Central memory CD4-positive, alpha-beta T cell (primary cell): ENCODE measurements around the gene DALRD3.

ENCODE experiments used
- DNase-seq: peaks from one replicate; pipeline ENCODE4 v3.0.0; 2022

Gene DALRD3

DNA sequence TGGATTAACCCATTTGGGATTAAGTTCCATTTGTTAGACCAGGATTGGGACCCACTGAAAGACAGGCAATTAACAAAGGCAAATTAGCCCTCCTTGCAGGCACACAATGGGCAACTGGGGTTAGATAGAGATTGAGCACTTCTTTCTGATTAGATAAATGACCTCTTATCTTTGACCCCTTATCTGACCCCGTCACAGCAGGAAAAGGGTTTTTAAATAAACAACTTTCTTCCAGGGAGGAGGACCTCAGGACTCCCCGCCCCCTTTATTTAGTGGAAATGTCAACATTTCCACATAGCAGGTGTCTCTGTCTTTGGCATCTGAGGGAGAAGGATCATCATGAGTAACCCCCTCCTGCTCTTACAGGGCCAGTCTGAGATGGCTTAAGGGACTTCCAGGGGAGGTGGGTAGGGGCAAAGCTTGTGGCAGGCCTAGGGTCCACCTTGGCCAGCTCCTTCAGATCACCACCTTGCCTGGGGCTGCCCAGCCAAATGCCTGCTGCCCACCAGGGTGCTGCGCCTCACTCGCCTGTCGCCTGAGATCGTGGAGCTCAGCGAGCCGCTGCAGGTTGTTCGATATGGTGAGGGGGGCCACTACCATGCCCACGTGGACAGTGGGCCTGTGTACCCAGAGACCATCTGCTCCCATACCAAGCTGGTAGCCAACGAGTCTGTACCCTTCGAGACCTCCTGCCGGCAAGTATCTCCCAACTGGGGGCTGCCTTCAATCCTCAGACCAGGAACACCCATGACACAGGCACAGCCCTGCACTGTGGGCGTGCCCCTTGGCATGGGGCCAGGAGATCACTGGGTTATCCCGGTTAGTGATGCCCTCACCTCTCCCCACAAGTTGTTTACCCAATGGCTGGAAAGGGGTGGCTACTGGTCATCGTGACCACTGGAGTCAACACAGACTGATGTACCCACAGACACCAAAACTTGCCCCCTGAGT is 13.8 kb downstream of the DALRD3 start:
- DNase-seq = no peak

DNA sequence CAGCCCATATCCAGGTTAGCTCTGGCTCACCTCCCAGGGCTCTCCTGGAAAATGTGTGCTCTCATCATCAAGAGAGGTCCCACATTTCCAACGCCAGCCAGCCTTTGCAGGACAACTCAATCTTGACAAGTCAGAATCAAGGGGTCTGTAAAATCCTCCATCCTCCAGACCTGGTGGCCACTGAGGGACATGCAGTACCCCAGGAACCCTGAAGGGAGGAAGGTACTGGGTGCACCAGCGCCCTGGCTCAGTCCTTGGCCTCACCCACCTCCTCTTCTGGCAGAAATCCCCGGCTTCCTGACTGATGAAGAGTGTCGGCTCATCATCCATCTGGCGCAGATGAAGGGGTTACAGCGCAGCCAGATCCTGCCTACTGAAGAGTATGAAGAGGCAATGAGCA is 17.2 kb downstream of the DALRD3 start:
- DNase-seq = no peak

DNA sequence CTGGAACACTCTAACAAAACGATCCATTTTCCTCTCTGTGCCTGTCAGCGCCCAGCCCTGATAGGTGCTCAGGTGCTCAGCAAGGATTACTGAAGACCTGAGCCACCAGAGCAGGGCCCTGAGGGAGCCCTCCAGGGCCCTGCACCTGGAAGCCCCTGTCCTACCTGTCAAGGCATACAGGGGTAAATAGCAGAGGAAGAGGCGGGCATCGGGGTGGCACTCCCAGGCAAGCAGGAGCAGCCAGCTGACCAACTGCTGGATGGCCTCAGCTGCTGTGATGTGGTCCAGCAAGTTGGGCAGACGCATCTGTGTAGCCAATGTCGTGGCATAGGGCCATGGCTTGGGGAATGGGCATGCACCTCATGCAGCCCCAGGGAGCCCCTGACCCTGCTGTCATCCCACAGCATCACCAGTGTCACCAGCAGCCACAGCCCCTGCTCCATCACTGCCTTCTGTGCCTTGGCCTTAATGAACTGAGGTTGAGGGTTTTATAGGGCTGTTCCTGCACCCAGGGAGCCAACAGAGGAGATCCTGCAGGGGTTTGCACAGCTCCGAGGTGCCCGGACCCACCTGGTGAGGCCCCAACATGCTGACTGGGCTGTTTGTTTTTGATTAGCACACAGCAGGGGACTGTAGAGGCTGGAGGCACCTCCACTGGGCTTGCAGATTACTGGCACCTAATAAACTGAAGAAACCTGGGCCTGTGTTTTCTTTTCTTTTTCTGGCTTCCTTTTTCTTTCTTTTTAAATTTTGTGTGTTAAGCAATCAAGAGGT is 19.1 kb downstream of the DALRD3 start:
- no peak for DNase-seq

DNA sequence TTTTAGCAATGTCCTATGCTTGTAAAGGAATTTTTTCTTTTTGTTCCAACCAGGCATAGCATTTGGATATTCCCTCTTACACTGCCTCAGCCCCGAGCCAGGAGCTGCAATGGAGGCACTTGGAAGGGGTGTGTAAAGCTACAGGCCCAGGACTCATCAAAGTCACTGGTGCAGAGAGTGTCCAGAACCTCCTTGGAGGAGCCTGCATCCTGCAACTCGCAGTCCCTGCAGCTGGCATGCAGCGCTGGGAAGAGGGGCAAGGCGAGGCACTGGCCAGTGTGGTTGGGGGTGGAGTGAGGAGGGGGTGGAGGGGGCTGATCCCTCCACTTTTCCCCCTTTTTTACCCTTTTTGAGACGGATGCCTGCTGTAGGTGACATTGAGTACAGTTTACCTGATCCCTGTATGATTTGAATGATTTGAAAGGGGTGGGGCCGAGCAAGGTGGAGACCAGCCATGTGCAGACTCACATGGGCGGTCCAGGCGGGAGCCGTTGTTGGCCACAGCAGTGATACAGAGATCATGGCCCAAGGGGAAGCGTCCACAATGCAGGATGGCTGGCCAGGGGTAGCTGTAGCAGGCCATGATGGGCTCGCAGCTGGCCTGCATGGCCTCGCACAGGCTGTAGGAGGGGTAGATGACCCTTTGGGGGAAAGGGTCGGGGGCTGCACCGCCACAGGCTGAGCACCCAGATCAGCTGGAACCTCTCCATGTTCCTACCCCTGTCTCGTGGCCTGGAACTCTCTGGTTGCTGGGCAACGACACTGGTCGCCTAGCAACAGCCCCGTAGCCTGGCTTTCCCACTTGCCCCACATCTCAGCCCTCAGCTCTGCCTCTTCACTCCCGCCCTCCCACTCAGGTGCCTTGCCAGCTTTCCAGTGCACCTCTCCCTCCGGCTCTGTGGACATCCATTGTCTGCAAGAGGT is 20.4 kb downstream of the DALRD3 start:
- DNase-seq = no peak

DNA sequence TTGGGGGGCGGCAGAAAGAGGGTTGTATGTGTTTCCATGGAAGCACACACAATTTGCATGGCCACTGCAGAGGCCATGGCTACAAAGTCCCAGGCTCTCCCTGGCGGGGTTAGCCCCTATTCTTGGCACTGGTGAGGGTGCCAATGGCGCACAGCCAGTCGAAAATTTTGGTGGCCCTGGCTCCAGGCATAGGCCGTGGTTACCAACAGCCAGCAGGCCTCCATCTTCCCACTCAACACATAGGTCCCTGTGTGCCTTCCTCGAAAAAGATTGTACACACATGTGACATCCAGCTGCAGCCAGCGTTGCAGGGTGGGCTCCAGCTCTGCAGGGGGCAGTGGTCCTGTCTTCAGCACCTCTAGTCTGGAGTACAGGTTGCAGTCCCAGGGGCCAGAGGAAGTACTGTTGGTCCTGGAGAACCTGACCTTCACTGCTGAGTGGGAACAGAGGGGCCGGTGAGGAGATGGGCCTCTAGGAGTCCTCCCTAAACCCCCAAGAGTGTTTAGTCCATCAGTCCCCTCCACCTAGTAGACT is 21.2 kb downstream of the DALRD3 start:
- no peak for DNase-seq

DNA sequence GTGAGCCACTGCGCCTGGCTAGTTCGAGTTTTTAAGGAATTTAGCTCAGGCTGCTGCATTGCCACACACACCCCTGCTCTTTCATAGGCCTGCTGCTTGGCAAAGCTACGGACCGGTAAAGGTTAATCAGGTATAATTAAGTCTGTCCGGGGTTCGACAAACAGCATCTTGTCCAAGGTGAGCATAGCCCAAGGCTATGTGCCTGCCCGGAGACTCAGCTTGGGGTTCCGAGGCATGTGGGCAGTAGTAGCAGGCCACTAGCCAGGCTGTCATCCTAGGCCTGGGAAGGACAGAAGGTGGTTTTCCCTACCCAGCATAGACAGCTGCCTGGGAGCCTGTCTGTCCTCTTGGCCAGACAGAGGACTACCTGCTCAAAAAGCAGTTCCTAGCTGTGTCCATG is 21.7 kb downstream of the DALRD3 start:
- no peak for DNase-seq

DNA sequence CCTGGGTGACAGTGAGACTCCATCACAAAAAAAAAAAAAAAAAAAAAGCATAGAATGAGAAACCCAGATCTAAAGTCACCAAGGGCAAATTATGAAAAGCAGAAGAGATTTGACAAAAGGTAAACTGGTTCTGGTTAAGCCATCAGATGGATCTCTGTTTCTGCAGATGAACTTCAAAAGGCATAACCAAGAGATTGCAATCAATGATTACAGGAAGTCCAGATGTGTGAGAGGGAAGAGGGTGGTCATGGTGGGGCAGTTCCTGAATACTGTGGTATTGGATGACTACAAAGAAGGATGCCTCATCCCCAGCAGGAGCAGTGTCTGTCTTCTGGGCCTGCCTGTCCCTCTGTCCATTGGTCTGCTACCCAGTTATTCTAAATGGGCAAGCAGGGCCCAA is 24.5 kb downstream of the DALRD3 start:
- DNase-seq = no peak

DNA sequence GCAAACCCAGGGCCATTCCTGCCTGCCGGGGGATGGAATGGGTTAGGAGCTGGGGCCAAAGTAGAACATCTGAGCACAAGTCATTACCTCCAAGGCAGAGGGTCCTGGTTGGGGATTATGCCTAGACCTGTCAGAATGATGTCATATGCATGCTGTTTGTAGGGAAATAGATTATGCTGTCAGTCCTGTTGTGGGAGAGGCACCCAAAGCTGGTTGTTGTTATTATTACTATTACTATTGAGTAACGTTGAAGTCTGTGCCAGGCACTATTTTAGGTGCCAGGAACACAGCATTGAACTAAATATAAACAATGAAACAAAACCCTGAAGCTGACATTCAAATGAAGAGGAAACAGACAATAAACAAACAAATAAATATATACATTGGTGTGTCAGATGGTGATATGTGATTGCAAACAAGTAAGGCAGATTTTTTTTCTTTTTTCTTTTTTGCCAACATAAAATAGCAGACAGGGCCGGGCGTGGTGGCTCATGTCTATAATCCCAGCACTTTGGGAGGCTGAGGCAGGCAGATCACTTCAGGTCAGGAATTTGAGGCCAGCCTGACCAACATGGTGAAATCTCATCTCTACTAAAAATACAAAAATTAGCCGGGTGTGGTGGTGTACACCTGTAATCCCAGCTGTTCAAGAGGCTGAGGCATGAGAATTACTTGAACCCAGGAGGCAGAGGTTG is 26.4 kb downstream of the DALRD3 start:
- no peak for DNase-seq

DNA sequence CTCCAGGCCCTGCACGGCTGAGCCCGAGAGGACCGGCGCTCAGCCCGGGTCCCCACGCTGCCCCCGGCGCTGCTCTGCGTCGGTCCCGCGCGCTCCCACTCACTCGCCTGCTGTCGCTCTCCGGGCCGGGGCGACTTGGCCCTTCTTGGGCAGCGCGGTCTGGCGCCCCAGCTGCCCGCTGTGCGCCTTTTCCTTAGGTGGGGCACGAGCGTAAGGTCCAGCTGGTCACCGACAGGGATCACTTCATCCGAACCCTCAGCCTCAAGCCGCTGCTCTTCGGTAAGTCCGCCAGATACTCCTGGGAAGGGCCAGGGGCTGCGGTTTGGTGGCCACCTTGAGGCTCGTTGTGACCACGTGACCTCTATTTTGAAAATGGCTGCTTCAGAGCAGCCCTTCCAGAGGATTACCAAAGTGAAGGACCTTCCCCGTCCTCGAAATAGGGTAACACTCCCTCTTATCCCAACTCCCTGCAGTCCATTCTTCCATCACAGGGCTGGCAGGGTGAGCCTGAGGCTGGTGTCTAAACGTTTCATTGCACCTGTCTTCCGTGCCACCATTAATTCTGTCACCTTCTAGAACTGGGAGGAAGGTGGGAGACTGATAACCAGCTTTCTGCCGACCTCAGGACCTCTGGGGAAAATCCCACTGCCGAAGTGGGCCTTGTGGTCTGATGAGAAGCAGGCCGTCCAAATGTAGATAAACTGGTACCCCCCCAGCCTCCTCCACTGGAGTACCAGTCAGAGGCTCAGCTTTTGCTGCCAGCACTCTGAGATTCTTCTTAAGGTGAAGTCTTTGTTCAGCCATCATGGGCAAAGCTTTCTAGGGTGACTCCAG is 27.5 kb downstream of the DALRD3 start:
- DNase-seq = peak; percentile 21

DNA sequence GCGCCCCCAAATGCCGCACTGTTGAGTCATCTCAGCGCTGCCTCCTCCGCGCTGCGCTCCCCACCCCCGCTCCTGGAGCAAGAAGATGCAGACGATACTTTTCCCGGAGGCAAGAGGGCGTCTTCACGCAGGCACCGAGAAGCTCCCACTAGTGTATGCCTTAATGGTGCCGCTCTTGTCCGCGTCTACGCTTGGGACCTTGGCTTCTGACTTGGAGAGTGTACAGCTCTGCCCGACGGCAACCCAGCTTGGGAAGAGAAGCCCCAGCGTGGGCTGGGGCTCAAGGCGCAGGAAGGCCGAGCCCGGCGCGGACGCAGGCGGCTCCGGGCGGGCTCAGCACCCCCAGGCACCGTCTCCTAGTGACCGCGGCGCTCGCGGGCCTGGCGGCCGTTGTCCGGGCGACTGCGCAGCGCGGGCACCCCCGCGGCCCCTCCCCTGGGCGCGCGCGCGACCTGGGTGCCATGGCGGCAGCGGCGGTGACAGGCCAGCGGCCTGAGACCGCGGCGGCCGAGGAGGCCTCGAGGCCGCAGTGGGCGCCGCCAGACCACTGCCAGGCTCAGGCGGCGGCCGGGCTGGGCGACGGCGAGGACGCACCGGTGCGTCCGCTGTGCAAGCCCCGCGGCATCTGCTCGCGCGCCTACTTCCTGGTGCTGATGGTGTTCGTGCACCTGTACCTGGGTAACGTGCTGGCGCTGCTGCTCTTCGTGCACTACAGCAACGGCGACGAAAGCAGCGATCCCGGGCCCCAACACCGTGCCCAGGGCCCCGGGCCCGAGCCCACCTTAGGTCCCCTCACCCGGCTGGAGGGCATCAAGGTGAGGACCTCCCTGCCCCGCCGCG is 28.4 kb downstream of the DALRD3 start, which contains the start of gene P4HTM:
P4HTM (plus strand) TSS at position 446 of the 840 bp plus-strand sequence; CDS start at position 462, 16 bp downstream.
- peak; percentile 54 for DNase-seq

DNA sequence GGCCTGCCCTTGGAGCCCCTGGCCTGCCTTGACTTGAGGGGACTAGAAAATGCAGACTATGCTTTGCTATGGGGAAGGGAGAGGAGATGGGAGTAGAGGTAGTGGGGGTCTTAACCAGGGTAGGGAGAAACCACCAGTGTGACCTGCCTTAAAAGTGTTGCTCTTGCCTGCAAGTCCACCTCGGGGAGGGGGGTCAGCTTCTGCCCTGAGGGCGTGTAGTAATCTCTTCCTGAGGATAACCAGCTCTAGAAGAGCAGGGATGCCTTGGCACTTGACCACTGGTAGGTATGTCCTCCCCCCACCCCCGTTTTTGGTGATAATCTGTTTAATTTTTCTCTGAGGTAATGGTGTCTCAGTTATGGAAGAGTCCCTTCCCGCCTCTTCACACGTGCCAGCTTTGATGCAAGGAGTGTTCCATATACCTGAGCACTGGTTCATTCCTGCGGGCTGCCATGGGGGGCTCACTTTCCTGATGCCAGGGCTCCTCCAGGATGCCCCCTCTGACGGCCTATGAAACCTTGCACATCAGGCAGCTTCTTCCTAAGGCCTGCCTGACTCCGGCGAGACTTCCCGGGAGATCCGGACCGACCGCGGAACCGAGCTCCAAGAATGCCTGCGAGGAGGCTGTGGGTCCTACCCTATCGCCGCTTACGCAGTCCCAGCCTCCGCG is 29.1 kb downstream of the DALRD3 start:
- DNase-seq = no peak

DNA sequence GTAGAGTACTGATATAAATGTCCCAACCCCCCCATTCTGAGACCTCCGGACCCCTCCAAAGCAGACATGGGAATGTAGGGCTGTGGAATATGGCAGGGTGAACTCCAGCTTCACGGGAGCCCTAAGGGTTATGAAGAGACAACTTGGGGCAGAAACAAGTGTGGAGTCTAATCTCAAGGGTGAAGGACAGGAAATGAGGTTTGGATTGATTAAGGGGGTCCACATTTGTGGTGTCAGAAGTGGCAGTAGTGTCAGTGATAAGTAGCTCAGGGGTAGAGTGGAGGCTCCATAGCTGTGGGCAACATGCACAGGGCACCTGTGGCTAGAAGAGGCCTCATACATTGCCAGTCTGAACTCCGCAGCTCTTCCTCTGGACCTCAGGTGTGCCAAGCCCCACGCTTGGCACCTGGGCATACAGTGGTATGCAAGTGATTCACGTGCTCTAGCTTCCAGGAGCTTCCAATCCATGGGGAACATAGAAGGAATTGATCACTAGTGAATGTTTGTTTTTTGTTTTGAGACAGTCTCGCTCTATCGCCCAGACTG is 32.5 kb downstream of the DALRD3 start:
- DNase-seq = no peak

DNA sequence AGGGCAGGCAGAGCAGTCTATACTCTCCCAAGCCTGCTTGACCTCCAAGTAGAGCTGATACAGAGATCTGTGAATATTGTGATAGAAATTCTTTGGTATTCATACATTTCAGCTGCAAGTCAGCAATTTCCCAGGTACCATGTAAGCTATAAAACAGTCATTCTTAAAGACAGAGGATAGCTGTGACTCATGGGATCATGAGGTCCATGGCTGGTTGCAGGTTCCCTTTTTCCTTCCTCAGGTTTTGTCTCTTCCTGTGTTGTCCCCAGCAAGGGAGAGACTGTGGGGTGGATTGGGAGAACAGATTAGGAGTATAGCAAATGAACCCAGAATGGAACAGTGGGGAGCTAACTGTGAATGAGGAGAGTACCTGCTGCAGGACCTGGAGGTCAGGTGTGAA is 33.7 kb downstream of the DALRD3 start:
- DNase-seq = no peak

DNA sequence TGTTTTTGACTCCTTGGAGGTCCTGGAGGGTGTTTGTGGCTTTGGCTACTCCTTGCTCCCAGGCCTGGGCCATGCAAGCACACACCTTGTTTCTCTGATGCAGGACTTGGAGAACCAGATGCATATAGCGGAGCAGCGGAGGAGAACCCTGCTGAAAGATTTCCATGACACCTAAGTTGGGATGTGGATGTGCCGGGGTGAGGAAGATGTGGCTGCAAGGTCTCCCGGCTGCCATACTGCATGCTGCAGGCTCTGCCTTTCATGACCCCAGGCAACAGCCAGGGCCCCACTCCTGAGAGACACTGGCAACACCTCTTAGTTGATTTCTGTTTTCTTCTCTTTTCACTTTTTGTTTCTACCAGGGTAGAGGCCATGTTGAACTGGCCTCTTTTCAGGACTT is 35.3 kb downstream of the DALRD3 start:
- no peak for DNase-seq

DNA sequence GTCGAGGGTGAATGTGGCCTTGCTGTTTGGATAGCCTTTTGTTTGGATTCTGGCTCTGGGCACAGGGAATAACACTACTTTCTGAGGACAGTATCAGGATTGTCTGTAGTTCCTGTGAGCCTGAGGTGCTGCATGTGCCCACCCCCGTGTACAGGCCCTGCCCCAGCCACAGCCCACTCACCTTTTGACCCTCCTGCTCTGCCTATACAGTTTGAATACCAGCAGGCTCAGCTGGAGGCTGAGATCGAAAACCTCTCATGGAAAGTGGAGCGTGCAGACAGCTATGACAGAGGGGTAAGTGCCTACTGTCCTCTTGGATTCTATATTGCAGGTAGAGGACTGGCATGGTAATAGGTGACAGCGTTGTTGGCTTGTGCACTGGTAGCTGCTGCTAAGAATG is 35.7 kb downstream of the DALRD3 start:
- no peak for DNase-seq

DNA sequence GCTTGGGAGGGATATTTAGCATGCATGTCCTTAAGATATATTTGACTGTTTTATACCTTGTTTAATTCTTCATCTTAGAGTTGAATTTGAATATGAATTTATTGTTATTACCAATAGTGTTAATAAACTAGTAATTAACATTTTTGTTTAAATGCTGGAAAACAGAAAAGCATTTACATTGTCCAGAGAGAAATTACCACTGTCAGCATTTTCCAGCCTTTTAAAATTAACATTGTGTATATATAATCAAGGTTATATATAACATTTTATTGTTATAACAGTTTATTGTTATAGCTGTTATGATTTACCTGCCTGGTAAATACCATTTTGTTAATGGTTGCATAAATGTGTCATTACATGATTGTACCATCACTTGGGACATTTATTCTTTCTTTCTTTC is 36.4 kb downstream of the DALRD3 start:
- DNase-seq = no peak

DNA sequence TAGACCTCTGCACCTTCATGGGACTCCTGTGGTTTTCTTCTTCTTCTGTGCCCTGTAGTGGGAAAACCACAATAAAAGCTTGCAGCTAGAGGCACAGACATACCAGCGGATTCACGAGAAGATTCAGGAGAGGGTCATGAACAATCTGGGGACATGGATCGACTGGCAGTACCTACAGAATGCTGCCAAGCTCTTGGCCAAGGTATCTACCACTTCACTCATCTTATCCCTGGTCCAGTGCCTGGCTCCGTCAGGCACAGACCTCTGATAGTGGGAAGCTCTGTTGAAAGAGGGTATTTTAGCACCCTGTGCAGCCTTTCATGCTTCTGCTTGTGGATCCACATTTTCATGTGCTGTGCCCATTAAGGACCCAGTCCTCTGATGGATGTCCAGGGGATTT is 38.1 kb downstream of the DALRD3 start:
- no peak for DNase-seq

DNA sequence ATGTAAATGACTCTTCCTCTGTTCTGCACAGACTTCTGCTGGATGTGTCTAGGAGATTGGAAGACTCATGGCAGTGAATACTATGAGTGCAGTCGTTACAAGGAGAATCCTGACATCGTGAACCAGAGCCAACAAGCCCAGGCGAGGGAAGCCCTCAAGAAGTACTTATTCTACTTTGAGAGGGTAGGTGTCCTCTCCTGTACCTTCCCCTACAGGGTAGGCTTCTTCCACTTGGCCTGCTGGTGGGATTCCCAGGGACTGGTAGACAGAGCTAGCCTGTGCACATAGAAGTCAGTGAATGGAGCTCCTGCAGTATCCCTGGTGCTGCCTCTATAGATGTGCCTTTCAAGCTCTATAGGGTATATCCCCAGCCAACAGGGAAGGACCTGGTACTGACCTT is 38.9 kb downstream of the DALRD3 start:
- DNase-seq = no peak
